Neural cell (in vitro differentiated cells): ENCODE data around the gene ERG28.

ENCODE experiments used
- CTCF ChIP-seq: fragments of 450-650 bp; IDR thresholded peaks from 2 replicates; pipeline ENCODE4 v1.5.1; 2014; ENCODE audit warnings: antibody characterized with exemption, mild to moderate bottlenecking, moderate library complexity; ENCODE audit not compliant: poor library complexity, severe bottlenecking
- EP300 ChIP-seq: fragments of 450-650 bp; conservative IDR thresholded peaks from 2 replicates; pipeline ENCODE4 v1.6.1; 2014; ENCODE audit warnings: antibody characterized with exemption, mild to moderate bottlenecking, moderate library complexity; ENCODE audit not compliant: poor library complexity, severe bottlenecking
- EZH2 ChIP-seq: fragments of 200-600, 300-800 bp; shearing (Covaris generic), sonication (generic); IDR thresholded peaks from 2 replicates; pipeline ENCODE4 v1.6.1; 2014; ENCODE audit warnings: antibody characterized with exemption, low read length, borderline replicate concordance, mild to moderate bottlenecking; ENCODE audit not compliant: insufficient read depth, poor library complexity, severe bottlenecking
- POLR2AphosphoS5 ChIP-seq: IDR thresholded peaks from 2 replicates; pipeline ENCODE4 v1.6.1; 2012
- RAD21 ChIP-seq: fragments of 450-650 bp; conservative IDR thresholded peaks from 2 replicates; pipeline ENCODE4 v1.6.1; 2014; ENCODE audit warnings: antibody characterized with exemption, mild to moderate bottlenecking, moderate library complexity
- SMC3 ChIP-seq: fragments of 450-650 bp; conservative IDR thresholded peaks from 2 replicates; pipeline ENCODE4 v1.6.1; 2014; ENCODE audit warnings: antibody characterized with exemption, mild to moderate bottlenecking, moderate library complexity; ENCODE audit not compliant: poor library complexity

GRCh38 chr14:75628816-75629215, 31.9 kb downstream of the ERG28 start:
- no peak for TF ChIP-seq CTCF
- no peak for TF ChIP-seq RAD21
- no peak for TF ChIP-seq EP300
- no peak for TF ChIP-seq EZH2
- TF ChIP-seq SMC3 = no peak
- TF ChIP-seq POLR2AphosphoS5 = no peak
